GM18907 (cell line): ENCODE results near the gene LGI1.

Source experiments
- ATAC-seq: cut with Tn5 transposase; IDR thresholded peaks from one replicate; pipeline ENCODE4 v1.9.1; 2021; ENCODE audit warnings: mild to moderate bottlenecking, moderate library complexity; ENCODE audit not compliant: unreplicated experiment

Gene LGI1

DNA sequence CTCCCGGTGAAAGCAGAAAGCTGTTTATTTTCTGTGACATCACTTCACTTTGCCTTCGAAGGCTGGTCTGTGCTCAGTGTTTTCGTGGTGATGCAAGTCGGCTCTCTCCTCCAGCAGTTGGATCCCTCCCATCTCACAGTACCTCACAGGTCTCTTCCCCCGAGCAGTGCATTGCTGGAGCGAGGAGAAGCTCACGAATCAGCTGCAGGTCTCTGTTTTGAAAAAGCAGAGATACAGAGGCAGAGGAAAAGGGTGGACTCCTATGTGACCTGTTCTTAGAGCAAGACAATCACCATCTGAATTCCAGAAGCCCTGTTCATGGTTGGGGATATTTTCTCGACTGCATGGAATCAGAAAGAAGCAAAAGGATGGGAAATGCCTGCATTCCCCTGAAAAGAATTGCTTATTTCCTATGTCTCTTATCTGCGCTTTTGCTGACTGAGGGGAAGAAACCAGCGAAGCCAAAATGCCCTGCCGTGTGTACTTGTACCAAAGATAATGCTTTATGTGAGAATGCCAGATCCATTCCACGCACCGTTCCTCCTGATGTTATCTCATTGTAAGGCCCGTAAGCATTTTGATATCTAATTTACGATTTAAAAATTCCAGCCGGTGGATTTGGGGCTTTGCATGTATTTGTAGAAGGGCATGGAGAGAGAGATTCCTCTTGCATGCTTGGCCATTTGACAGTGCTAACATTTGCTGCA is at the start of gene LGI1:
TSS of gene LGI1 (plus strand) at position 136 of the 707 bp plus-strand sequence. CDS start at position 345, 209 bp downstream.
- ATAC-seq, result no peak

DNA sequence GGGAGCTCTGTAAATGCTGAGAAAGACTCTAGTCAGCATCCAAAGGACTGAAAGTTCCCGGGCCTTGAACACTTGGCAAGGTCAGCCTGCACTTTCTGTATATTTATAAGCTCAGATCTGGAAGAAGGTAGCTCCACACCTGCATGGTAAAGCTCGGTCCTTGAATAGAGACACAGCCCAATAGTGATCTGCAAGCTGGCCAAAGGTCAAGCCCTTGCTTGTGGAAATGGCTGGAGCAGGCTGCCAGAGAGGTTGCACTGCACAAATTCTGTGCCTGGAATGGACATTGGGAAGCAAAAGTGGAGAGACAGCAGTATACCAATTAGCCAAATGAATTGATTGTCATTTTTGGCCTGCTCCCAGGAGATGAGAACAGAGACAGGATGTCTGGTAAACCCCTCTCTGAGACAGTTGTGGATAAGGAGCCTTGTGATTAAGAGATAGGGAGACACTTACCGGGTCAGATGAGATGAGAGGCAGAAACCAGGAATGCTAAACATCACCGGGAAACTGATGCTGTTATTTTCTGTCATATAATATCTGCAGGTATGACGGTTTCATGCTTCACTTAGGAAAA is 47.3 kb upstream of the LGI1 start:
- no peak for ATAC-seq

DNA sequence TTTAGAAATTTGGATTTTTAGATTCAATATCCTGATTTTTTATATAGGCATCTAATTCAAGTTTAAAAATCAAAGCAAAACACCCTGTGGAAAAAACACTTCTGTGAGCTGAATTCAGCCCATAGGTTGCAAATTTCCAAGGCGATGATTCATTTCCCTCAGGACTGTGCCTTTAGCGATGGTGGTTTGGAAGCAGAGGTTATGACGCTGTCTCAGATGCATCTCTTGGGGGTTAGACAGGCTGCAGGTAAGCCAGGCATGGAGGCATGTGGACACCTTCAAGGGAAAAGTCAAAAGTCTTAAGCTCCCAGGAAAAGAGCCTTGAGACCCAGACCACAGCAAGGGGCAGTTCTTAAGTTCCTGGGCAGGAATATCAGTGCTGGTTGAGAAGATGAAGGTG is 45.8 kb upstream of the LGI1 start:
- ATAC-seq, result no peak

DNA sequence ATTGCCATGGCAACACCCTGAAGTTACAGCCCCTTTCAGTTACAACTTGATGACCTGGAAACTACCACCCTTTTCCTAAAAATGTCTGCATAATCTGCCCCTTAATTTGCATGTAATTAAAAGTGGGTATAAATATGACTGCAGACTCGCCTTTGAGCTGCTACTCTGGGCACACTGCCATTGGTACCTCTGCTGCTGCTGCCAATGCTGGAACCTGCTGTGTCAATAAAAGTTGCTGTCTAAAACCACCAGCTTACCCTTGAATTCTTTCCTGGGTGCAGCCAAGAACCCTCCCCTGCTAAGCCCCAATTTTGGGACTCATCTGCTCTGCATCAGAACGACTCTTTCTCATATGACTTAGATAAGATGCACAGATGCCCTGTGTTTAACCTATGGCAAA is 45.1 kb upstream of the LGI1 start:
- ATAC-seq, result no peak

DNA sequence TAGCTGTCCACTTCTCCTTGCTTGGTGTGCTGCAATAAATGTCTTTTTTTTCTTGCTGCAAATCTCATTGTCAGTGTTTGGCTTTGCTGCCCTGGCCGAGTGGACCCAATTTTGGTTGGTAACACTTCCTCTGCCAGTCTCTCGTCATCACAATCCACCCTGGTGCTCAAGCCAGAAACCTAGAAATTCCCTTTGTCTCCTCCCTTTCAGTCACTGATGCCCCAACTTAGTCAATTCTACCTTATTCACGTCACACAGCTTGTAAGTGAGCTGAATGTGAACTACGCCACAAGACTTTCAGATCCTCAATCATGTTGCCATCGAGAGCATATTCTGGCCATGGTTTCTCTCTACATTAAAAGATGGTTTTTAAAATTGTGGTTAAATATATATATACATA is 42.4 kb upstream of the LGI1 start:
- ATAC-seq, result peak; percentile 94

DNA sequence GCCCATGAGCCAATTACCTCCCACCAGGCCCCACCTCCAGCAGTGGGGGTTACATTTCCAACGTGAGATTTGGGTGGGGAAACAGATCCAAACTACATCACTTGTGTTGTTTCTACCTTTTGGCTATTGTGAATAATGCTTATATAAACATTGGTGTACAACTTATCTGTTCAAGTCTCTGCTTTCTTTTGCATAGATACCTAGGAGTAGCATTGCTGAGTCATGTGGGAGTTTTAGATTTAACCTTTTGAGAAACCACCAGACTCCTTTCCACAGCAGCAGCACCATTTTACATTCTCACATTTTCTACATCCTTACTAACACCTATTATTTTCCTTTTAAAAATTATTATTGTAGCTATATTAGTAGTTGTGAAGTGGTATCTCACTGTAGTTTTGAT is 41.0 kb upstream of the LGI1 start:
- ATAC-seq, result no peak

DNA sequence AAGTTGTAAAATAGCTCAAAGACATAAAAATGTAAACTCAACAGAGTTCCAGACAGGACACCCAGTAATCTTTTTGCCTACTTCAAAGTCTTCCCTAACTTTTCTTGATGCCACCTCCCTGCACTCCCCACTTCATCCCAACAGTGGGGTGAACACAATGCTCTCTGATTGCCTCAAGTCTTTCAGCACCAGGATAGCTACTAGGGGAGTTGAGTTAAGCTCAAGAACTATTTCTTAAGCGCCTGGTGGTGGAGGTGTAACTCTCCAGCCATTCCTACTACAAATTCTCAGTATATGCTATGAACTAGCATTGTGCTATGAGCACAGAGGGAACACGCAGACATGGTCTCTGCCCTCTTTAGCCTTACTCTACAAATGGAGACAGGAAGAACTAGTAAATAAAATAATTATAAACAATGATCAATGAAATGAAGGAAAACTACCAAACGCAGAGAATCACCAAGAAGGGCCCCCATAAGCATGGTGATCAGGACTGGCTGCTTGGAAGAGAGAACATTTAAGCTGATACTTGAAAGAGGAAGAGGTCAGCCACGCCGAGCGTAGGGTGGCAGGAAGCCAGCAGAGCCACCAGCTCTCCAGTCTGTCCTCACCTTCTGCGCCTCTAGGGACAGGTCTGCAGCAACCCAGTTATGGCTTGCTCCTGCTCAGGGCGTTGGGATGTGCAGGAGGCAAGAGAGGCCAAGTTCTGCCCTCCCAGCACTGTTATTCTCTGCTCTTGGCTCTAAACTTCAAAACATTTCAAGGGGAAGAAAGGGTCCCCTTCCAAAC is 38.6 kb upstream of the LGI1 start:
- ATAC-seq, result peak; percentile 50

DNA sequence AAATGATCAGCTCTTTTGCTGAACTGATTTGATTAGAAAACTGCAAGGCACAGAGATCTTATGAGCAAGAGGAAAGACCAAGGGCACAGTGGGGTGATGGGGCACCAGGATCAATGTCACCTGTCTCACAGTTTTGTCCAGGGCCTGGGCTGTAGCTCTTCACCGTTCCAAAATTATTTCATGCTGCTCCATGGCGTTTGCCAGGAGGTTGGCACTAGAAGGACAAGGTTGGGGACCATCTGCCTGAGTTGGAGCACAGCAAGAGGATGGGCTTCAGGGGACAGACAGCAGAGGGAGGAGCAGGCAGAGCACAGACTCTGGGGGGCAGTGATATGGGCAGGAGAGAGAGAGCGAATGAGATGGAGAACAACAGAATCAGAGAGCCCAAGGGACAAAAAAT is 37.8 kb upstream of the LGI1 start:
- ATAC-seq, result no peak

DNA sequence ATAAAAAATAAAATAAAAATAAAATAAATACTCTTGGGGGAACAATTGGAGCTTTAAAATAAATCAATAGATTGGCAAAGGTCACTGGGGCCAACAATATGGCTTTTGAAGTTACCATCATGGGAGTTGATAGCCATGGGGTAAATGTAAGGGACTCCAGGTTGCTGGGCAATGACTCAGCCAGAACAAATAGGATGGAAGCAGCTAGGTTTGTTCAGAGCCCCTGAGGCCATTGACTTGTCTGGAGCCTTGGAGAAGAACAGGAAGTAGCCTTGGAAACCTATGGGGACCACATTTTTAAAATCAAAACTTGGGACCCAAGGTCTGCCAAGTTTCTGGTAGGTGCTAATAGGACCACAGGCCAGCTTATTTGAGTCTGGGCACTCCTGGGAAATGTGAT is 35.2 kb upstream of the LGI1 start:
- no peak for ATAC-seq

DNA sequence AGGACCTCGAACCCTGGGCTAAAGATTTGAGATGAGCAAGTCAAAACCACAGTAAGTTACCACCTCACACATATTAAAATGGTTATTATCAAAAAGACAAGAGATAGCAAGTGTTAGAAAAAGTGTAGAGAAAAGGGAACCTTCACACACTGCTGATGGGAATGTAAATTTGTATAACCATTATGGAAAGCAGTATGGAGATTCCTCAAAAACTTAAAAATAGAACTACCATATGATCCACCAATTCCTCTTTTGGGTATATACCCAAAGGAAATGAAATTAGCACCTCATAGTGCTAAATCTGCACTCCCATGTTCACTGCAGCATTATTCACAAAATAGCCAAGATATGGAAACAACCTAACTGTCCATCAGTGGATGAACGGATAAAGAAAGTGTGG is 34.6 kb upstream of the LGI1 start:
- ATAC-seq, result no peak

DNA sequence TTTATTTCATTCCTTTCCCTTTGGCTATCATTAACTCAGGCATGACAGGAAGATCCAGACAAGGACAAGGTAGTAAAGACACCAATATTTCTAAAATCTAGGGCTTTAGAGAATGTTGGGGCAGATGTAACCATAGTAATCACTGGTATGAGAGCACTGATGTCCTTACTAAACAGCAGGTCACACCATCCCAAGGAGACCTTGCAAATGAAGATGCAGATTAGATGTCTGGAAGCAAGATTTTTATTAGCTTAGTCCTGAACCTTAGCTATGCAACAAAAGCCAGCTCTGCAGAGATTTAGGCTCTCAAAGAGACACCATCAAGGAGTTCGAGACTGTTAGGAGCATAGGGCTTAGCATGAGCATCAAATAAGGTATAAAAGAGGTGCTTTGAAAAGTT is 31.7 kb upstream of the LGI1 start:
- ATAC-seq, result no peak

DNA sequence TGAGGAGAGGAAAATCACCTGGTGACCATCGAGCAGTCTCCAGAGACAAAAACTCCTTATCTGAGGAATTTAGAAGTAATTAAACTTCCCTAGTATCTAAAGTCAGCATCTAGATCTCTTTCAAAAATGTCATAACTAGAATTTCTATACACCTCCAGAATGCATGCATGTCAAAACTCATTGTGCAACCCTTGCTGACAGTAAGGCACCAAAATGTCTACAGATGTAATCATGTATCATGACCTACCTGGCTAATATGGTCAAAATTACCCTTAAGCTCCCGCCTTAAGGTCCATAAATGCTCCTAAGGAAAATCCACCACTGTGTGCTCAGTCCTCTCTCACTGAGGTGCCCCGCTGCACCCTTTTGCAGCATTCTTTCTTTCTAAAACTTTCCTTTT is 16.4 kb upstream of the LGI1 start:
- no peak for ATAC-seq

DNA sequence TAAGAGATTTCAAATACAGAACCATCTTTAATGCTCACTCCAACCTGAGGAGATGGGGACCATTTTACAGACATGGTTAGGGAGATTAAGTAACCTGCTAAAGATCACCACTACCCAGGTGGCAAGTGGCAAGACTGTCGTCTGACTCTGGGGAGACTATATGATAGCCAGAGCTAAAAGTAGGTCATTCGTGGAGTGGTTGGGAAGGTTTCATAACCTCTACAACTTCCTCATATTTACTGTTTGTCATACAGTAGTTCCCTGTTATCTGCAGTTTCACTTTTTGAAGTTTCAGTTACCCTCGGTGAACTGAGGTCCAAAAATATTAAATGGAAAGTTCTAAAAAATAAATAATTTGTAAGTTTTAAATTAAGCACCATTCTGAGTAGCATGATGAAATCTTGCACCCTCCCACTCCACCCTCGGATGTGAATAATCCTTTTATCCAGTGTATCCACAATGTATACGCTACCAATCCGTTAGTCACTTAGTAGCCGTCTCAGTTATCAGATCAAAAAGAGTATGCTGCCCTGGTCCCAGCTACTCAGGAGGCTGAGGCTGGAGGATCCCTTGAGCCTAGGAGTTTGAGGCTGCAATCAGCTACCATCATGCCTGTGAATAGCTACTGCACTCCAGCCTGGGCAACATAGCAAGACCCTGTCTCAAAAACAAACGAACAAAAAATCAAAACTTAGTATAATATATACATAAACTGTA is 14.9 kb upstream of the LGI1 start:
- peak; percentile 87 for ATAC-seq

DNA sequence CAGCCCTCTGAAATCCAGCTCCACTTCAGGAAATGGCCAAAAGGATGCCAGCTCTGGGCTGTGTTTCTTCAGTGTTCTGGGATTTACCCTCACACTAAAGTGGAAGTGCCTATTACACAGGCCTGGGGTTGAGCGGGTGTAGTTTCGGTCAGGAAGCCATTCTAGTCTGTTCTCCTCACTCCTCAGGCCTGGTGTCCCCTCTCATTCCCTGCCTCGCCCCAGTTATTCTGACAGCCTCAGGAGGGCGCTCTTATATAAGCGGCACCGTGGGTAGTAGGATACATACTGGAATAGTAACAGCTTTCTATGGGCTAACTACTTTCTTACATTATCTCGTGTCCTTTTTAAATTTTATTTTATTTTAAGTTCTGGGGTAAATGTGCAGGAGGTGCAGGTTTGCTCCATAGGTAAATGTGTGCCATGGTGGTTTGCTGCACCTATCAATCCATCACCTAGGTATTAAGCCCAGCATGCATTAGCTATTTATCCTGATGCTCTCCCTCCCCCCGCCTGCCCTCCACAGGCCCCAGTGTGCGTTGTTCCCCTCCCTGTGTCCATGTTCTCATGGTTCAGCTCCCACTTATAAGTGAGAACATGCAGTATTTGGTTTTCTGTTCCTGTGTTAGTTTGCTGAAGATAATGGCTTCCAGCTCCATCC is 12.2 kb upstream of the LGI1 start:
- no peak for ATAC-seq

DNA sequence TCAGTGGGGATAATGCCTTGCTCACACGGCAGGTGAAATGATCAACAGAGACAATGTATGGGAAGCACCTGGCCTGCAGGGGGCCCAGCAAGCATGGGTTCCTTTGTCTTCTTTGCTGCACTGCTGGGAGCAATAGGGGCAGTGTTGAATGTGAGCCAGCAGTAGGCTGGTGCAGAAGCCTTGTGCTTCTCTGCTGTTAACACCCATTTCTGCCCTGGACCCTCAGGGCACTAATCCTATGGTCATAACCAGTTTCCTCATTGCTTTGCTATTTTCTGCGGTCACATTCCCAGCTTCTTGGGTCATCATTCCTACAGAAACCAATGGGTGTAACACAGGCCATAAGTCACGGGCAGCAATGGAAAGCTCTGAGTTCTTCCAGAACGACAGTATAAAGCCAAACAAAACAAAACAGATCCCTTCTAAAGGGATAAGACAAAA is 10.9 kb upstream of the LGI1 start:
- no peak for ATAC-seq

DNA sequence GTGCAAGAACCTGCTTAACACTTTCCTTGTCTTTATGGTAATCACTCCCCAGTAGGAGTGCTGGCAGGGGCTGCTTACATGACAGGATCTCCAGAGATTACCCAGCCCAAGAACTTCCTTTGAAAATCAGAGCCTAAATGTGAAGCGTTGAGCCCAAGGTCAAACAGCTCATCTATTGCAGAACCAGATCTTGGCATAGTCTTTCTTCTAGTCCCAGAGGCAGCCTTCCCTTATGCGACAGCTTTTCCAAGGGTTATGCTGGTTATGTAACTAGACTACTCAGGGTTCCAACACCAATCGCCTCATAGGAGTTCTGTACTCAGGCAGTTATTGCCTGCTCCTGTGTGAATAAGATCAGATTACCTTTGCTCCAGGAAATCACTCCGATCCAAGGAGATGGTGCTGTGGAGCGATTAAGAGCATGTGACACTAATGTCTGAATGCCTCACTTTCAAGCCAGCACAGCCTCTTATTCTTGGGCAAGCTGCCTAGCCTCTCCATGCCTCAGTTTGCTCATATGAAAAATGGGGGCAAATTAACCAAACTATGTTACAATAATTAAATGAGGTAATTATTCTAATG is 8.4 kb upstream of the LGI1 start:
- ATAC-seq, result no peak

DNA sequence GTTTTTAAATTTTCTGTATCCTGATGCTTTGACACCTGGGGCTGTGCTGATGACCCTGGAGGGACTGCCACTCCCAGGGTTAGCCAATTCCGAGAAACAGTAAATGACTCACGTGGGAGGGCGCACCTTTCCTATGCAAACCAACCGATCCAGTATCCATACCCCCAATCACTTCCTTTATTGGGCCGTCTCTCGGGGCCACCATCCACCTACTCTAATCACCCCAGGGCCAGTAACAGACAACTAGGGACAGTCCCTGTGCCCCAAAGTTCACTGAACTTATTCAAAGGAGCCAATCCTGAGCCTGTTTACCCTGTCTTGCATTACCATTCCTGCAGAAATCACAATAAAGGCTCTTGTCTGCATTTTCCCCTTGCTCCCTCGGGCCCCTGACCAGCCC is 6.6 kb upstream of the LGI1 start:
- no peak for ATAC-seq

DNA sequence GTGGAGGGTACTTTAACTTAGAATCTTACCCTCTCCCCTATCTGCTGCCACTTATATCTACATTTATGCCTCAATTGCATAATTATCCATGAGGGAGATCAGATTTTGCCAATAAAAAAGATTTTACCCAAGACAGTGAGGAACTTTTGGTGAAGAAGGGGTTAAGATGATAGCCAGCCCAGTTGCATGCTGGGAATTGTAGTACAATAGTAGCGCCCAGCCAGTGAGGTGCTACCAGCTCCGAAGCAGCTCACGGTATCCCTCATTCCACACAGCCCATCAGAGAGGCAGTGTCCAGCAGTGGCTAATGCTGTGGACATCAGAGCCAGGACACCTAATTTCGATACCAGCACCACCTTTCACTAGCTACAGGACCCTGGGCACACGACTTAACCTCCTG is 5.9 kb upstream of the LGI1 start:
- ATAC-seq, result no peak

DNA sequence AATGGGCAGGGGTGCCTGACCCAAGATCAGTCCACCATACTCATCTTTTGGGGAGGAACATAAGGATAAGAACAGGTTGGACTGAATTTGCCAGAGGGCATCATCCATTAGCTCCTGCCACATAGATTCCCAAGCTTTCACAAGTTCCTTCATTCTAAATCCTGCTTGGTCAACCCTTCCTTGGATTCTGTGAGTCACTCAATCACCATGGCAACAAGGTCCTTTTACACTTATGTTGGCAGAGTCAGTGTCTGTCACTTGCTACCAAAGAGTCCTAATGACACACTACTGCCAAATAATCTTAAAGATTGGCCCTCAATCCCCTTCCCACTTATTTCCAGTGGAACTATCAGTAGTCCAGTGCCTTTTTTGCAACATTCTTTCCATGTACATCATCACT is 5.0 kb upstream of the LGI1 start:
- no peak for ATAC-seq

DNA sequence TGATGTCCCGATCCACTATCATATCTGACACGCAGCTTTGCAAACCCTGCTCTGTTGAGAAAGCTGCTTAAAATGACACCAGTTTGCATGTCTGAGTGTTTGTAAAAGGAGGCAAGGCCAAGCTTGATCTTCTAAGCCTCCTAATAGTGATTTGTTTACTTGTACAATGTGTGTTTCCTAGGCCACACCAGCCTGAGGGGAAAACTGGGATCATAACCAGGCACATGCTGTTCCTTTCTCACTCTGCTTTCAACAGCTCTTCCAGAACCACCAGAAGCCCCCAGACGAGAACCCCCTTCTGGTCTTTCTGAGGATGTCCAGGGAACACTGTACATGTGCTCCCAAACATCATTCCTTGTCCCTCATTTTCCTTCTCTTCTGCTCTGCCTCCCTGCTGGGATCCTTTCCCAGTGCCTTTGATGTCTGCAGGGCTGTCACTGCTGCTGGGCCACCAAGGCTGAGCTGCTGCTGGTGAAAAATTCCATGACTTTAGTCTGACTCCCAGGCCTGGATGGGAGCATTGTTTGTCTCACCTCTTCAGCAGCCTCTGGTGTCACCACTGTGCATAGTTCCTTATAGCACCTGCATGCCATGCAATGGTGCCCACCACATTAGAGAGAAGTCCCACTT is 4.0 kb upstream of the LGI1 start:
- no peak for ATAC-seq
